Lower leg skin (tissue), 4 donors: ENCODE data around the gene SLC43A2. TPM values are rescaled to one million over a fixed set of nuclear protein-coding genes. Genes with fewer than 3 reads are reported as not detected.

Experiments used
- DNase-seq, 2 donors: peaks; one replicate each; pipeline ENCODE4 v3.0.0-alpha.2; 2019; ENCODE audit warnings: low spot score in 2 of 2
- H3K4me3 ChIP-seq: fragments of 200-600 bp; sonication (generic); 2 replicates; pipeline ENCODE4 v1.5.1; 2017; ENCODE audit warnings: mild to moderate bottlenecking, low read depth; ENCODE audit not compliant: poor library complexity, severe bottlenecking
- POLR2A ChIP-seq, 2 donors: fragments of 450-650 bp; IDR thresholded peaks; one replicate each; pipeline ENCODE4 v1.6.1; 2016 to 2017; ENCODE audit warnings: antibody characterized with exemption in 2 of 2, mild to moderate bottlenecking in 1 of 2, moderate library complexity in 1 of 2
- WGBS, 2 donors: methylation state at CpG; one replicate each; pipeline ENCODE4 v1.1.5; 2018; 5-methylcytosine and 5-hydroxymethylcytosine counted together
- intact Hi-C: fragments of 100-400 bp; cut with DNase I; formaldehyde crosslinking; loops from one replicate; pipeline ENCODE4 v1.15.0; 2023; ENCODE audit warnings: low total_unique reads
- total RNA-seq, 4 donors: library from RNA; depleted of rRNA; stranded (reverse); fragments of >200 nt; gene quantifications; one replicate each; pipeline ENCODE4 v1.1.0, GENCODE V29; 2016
- TF ChIP-seq, protein P1 (sequence below), 3 donors: fragments of 450-650 bp; IDR thresholded peaks; one replicate each; pipeline ENCODE4 v1.5.1; 2016; ENCODE audit warnings: antibody characterized with exemption in 3 of 3, mild to moderate bottlenecking in 3 of 3, moderate library complexity in 2 of 3

Gene SLC43A2
- total RNA-seq, 4 donors from 2014 or later: 5.6 to 14.5 (median 9.6) TPM

DNA sequence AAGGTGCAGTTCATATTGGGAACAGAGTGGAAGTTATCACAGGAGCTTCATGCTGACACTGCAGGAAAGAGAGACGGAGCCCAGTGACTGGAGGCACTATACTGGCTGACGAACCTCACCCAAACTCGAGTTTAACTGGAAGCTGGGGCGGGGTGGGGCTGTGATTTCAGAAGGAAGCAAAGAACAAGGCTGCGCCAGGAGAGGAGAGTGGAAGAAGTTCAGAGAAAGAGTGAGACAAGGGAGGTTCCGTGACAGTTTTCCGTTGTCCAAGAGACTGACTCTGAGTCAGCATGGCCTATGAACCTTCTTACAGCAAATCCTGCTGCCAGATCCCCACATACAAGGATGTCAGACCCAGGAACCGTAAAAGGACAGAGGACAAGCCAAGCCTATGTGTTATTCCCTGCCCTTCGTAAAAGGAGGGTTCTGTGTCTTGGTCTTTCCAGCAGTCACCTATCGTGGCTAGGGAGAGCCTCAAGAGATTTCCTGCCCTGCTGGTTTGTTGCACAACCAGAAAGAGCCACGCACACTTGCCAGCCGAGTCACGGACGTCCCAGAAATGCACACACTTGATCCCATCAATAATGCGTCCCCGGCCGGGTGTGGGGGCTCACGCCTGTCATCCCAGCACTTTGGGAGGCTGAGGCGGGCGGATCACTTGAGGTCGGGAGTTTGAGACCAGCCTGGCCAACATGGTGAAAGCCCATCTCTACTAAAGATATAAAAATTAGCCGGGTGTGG, 71.1 kb downstream of the SLC43A2 start:
- no peak overlapping the region for H3K4me3 ChIP-seq
- no peak for TF ChIP-seq POLR2A (IDR thresholded peaks at IDR 0.05)
- TF ChIP-seq, protein P1, sequence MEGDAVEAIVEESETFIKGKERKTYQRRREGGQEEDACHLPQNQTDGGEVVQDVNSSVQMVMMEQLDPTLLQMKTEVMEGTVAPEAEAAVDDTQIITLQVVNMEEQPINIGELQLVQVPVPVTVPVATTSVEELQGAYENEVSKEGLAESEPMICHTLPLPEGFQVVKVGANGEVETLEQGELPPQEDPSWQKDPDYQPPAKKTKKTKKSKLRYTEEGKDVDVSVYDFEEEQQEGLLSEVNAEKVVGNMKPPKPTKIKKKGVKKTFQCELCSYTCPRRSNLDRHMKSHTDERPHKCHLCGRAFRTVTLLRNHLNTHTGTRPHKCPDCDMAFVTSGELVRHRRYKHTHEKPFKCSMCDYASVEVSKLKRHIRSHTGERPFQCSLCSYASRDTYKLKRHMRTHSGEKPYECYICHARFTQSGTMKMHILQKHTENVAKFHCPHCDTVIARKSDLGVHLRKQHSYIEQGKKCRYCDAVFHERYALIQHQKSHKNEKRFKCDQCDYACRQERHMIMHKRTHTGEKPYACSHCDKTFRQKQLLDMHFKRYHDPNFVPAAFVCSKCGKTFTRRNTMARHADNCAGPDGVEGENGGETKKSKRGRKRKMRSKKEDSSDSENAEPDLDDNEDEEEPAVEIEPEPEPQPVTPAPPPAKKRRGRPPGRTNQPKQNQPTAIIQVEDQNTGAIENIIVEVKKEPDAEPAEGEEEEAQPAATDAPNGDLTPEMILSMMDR (IDR thresholded peaks at IDR 0.05): no peak
- peak; percentile 82 to 91 for DNase-seq
- WGBS, 2 donors: 53 to 57% methylated on average over 22 of the region's 22 CpGs
- intact Hi-C loops: no loop called here

DNA sequence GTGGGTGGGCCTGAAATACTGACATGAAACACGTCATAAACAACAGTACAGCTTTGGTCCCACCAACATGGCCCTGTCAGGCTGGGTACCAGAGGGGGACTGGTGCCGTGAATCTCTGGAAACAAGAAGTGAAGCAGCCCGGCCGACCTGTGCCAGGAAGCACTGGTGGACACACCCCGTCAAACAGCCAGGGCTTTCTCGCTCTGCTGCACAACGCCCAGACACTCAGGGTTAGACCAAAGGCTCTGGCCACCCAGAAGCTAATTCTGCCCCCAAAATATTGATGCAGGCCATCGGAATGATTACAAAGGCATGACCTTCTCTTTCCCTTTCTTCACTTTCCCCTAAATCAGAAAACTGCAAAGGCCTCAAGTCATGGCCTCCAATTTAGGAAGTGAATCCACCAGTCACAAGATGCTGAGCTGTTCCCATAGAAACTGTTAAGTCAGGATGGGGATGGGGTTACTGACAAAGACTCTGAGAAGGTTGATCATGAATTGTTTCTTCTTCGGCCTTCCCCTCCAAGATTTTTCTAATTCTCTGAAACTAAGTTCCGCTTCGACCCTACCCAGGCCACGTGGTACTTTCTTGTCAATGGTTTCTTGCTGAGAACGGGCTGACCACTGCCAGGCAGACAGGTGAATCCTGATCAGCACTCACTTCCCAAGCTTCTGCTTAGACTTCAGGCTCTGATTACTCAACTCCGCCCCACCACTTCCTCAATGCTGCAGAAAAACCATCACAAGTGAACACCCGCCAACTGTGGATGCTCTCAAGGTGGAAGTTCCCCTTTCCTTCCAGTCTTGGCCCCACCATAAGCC, 72.8 kb downstream of the SLC43A2 start:
- intact Hi-C loops: no loop called here
- WGBS, 2 donors: 50 to 59% methylated on average over 15 of the region's 15 CpGs
- no peak overlapping the region for H3K4me3 ChIP-seq
- TF ChIP-seq, protein P1 (IDR thresholded peaks at IDR 0.05): no peak
- no peak for TF ChIP-seq POLR2A (IDR thresholded peaks at IDR 0.05)
- DNase-seq: peak in 1 of 2 donors; percentile 89

DNA sequence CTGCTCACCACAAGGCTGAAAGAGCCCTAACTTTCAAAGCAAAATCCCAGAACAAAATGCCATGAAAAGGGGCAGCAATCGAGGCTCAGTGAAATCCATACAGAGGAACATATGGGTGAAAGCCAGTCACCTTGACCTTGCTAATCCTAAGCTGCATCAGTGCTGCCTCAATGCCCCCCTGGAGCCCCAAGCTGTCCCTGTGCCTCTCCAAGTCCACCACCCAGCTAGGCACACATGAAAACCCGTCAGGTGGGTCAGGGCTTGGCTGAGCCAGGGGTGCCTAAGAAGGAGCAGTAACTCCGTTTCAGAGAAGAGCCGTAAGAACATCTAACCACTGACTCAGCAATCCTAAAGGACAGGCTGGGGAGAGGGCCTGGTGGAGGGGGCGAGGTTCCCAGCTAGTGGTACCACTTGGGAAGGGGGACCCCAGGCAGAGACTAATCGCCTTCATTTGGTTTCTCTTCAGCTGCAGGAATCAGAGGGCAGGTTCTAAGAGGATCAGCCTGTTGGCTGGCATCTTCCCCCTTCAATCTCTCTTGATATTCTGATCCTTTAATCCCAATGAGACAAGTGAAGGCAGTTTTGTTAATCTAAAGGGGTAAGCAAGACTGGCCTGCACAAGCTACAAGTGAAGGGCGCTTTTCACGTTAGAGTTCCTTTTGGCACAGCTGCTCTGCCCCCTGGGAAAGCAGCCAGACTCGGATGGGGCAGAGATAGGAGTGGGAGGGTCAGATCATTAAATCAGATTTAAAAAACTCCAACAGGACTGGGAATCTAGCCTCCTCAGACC, 73.7 kb downstream of the SLC43A2 start:
- no peak for DNase-seq
- no peak overlapping the region for H3K4me3 ChIP-seq
- 52 to 64% methylated on average over 9 of the region's 9 CpGs for WGBS, 2 donors
- intact Hi-C loops: no loop called here
- no peak for TF ChIP-seq POLR2A (IDR thresholded peaks at IDR 0.05)
- TF ChIP-seq, protein P1 (IDR thresholded peaks at IDR 0.05): no peak

DNA sequence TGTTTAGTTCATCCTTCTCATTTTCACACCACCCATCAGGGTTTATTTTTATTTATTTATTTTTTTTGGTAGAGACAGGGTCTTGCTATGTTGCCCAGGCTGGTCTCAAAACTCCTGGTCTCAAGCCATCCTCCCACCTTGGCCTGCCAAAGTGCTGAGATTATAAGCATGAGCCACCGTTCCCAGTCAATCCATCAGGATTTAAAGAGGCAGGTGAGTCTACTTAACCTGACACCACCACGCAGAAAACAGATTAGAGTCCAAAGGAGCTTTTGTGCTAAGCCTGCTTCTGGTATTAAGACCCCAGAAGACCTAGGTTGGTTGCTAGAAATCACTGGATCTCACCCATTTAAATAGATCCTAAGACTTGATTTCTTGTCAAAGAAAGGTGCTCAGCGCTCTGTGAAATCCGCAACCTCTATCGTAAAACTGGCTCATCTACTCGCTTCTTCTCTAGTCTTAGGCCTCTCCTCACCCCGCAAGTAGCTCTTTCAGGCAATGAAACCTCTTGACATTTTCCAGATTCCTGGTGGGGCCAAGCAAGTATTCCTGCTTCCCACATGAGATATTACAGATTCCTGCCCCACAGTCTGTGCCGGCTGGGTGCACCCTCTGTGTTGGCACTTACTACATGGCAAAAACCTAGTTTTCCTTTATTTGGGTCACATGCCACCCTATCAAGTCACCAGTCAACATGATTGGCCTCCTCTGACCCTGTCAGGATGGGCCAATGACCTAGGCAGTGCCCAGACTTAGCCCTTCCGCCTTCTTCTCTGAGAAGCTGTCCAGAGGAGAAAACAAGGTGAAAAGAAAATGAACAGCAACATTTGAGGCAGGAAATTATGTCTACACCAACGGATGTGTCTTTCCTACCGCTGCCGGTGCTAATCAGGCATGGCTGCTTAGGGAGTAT, 75.0 kb downstream of the SLC43A2 start:
- DNase-seq: no peak
- intact Hi-C loops: no loop called here
- TF ChIP-seq, protein P1 (IDR thresholded peaks at IDR 0.05): no peak
- no peak for TF ChIP-seq POLR2A (IDR thresholded peaks at IDR 0.05)
- 92 to 93% methylated on average over 12 of the region's 12 CpGs for WGBS, 2 donors
- no peak overlapping the region for H3K4me3 ChIP-seq

DNA sequence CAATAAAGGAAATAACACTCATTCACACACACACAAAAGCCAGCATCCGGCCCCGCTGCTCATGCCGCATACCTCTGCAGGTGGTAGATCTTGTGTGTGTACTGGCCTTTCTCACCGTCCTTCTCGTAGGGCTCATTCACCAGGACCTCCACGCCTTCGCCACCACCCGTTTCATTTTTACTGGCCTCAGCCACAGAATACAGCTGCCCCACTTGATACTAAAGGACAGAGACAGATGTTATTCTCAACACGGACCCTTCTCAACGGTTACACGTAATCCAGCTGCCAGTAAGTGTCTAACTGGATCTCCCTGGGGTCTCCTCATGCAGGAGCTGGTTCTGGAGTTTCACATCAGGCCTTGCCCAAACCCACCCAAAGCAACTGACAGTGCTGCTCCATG, 75.7 kb downstream of the SLC43A2 start:
- intact Hi-C loops: no loop called here
- TF ChIP-seq POLR2A (IDR thresholded peaks at IDR 0.05): no peak
- TF ChIP-seq, protein P1 (IDR thresholded peaks at IDR 0.05): no peak
- H3K4me3 ChIP-seq: no peak overlapping the region
- DNase-seq: no peak
- WGBS, 2 donors: 92 to 94% methylated on average over 11 of the region's 11 CpGs
